GM12801 (cell line): ENCODE data around the gene GINS2.

Experiments used
- TF ChIP-seq, protein P1 (sequence below): IDR thresholded peaks from one replicate; pipeline ENCODE4 v1.5.1; 2011; ENCODE audit warnings: control low read depth; ENCODE audit not compliant: insufficient read length; ENCODE audit errors: extremely low read depth

The GINS2 gene

DNA sequence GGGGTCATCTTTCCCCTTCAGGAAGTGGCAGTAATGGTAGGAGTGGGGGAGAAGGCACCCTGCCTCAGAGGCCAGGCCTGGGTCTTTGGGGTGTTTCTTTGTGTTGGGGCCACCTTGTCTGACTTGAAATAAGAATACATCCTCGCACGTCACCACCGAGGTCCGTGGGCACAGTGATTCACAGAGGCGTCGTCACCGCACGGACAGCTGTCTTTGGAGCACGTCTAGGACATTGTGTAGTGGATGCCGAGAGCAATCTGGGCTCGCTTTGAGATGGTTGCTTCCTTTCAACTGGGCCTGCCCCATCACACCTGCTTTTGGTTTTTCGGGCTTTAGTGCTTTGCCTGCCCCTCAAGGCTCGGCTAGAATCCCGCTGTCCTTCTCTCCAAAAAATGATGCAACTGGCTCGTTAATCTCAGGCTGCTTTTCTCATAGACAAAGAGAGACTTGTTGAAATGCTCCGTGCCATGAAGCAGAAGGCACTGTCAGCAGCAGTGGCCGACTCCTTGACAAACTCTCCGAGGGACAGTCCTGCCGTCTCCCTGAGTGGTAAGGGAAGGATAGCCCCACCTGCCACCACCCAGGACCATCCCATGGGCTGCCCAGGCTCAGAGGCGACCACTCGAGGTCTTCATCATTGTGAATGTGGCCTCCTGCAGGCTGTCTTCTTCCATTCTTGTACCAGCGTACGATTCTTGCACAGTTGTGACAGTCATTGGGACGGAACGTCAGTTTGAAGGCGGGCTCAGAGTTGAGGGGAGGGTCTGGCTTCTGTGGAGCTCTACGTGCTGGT is 24.0 kb downstream of the GINS2 start:
- TF ChIP-seq, protein P1, sequence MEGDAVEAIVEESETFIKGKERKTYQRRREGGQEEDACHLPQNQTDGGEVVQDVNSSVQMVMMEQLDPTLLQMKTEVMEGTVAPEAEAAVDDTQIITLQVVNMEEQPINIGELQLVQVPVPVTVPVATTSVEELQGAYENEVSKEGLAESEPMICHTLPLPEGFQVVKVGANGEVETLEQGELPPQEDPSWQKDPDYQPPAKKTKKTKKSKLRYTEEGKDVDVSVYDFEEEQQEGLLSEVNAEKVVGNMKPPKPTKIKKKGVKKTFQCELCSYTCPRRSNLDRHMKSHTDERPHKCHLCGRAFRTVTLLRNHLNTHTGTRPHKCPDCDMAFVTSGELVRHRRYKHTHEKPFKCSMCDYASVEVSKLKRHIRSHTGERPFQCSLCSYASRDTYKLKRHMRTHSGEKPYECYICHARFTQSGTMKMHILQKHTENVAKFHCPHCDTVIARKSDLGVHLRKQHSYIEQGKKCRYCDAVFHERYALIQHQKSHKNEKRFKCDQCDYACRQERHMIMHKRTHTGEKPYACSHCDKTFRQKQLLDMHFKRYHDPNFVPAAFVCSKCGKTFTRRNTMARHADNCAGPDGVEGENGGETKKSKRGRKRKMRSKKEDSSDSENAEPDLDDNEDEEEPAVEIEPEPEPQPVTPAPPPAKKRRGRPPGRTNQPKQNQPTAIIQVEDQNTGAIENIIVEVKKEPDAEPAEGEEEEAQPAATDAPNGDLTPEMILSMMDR: no peak

DNA sequence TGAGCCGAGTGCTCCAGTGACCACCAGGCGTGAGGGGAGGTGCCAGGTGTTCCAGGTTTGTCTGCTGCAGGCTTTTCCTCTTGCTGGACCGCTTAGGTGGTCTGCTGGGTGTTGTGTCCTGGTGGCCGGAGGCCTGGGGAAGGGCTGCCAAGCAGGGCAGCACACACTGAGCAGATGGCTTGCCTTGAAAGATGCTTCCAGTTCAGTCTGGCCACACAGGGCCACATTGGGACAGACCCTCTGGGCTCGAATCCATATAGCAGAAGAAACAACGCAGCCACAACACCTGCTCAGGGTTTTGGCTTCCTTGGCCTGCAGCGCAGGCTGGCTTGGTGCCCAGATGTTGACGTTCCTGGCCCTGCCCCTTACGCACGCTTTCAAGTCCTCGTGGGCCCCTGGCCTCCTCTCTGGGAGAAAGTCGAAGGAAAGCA is 24.8 kb downstream of the GINS2 start:
- TF ChIP-seq, protein P1: no peak

DNA sequence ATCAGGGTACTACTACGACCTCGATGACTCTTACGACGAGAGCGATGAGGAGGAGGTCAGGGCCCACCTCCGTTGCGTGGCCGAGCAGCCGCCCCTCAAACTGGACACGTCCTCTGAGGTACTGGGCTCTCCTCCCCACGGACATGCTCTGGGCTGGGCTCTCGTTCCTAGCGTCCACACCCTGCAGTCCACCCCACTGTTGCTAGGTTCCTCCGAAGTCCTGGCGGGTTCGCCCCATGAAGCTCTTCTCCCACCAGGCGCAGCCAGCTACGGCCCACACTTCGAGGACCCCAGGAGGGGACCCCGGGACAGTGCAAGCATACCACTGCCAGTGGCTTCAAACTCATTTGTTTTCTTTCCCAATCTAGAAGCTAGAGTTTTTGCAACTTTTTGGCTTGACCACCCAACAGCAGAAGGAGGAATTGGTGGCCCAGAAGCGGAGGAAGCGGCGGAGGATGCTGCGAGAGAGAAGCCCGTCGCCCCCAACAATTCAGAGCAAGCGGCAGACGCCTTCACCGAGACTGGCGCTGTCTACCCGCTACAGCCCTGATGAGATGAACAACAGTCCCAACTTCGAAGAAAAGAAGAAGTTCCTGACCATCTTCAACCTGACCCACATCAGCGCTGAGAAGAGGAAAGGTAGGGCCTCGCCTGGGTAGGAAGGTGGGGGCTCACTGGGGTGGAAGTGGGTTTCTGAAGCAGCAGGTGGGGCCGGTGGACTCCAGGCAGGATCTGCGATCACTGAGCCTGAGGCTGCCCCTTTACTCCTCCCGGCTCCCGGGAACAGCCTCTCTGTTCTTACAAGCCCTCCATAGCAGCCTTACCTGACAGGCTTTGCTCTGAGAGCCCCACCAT is 25.6 kb downstream of the GINS2 start:
- TF ChIP-seq, protein P1: no peak

DNA sequence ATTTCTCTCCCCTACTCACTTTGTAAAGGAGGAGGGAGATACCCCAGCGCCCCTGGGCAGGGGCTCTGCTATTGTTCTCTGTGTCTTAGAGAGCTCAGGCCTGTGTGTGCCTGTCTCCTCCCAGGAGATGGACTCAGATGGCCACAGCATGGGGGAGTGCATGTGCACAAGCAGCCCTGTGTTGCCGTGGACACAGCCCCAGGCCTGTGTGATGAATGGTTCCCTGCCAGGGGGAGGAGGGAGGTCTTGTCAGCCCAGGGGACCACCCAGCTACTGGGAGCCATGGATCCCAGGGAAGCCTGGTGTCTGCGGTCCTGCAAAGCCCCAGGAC is 26.3 kb downstream of the GINS2 start:
- TF ChIP-seq, protein P1: no peak

DNA sequence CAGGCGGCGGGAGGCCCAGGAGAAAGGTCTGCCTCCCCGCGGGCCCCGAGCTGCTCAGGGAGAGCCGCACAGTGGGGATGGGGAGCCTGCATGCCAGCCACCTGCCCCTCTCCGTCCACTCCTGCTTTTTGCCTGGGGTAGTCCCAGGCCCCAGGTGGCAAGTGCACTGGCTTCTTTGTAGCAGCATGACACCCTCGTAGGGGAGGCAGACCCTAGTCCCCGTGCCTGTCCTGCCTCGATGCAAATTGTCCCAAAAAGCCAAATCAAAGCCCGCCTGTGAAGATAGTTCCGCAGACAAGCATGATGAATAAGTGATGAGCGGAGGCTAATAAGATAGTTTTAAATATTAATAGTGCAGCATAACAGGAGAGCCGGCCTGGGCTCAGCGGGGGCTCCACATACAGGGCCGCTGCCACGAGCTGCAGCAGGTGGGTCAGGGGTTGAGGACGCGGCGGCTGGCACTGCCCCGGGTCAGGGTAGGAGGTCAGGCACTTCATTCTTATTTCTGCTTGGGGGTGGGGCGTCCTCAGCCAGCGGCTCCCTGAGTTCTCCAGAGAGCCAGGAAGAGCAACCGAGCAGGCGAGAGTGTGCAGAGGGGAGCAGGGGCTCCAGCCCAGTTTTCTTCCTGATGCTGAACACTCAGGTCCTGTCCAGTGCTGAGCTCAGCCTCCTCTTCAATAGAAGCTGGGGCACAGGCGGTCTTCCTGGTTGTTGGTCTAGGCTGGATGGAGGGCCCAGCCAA is 26.8 kb downstream of the GINS2 start:
- TF ChIP-seq, protein P1: no peak

DNA sequence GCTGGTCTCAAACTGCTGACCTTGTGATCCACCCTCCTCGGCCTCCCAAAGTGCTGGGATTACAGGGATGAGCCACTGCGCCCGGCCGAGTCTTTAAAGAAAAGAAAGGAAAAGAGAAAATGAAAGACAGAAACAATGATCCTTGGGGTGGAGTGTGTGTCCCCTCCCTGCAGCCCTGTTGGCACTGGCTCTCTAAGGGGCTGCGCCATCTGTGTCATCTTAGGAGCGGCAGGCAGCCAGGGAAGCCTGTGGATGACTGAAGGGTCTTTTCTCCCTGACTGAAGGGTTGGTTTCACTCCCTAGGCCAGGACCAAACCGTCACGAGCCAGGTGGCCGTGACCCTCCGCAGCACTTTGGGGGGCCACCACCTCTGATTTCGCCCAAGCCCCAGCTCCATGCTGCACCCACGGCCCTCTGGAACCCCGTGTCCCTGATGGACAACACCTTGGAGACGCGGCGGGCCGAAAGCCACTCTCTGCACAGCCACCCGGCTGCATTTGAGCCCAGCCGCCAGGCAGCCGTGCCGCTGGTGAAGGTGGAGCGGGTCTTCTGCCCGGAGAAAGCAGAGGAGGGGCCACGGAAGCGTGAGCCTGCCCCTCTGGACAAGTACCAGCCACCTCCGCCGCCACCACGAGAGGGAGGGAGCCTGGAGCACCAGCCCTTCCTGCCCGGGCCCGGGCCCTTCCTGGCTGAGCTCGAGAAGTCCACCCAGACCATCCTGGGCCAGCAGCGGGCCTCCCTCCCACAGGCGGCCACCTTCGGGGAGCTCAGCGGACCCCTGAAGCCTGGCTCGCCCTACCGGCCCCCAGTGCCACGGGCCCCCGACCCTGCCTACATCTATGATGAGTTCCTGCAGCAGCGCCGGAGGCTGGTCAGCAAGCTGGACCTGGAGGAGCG is 27.7 kb downstream of the GINS2 start:
- TF ChIP-seq, protein P1: no peak
